SU-DHL-6 (cell line): ENCODE results near the gene DIO3.

ENCODE experiments used
- CTCF ChIP-seq: fragments of 200-600 bp; sonication (generic); IDR thresholded peaks from one replicate; pipeline ENCODE4 v1.5.1; 2017; ENCODE audit warnings: antibody characterized with exemption, mild to moderate bottlenecking, low read length, moderate library complexity; ENCODE audit not compliant: insufficient read depth, poor library complexity, severe bottlenecking
- EZH2phosphoT487 ChIP-seq: fragments of 200-600 bp; sonication (generic), shearing (Covaris generic); conservative IDR thresholded peaks from 2 replicates; pipeline ENCODE4 v1.6.1; 2018; ENCODE audit warnings: mild to moderate bottlenecking, antibody characterized with exemption, low read length, moderate library complexity, mixed read lengths

DNA sequence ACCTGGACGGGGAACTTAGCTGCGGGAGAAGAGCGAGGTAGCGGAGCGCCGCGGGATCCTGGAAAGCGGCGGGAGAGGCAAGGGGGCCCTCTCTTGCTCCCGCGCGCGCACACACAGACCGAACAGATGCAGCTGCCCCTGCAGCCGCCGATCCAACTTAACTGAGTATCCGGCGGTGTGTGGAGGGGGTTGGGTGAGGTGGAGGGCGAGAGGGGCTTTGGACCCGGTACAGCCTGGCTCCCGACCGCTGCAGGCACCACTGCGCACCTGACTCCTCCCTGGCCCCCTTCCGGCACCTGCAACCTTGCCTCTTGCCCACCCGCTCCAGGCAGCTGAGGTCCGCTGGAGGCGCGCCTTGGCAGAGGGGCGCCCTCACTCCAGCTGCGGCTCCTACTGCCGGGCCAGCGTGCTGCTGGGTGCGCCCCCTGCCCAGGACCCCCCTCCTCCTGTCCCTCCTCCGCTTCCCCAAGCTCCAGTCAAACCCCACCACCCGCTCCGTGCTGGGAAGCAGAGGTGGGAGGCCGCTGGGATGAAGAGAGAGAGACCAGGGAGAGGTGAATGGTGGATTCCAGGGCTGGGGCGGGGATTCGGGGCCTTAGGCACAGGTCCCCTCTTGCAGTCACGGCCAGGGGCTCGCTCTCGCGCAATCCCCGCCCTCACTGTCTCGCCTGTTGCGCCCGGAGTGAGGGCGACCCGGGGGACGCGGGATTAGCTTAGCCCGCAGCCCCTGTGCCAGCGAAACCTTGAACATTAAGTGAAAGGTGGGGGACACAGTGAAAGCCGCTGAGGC is 2.6 kb downstream of the DIO3 start:
- TF ChIP-seq CTCF, result no peak
- TF ChIP-seq EZH2phosphoT487, result no peak
